Astrocyte (in vitro differentiated cells and primary cell): Measurements from ENCODE around the gene RALGAPA2.

Source experiments
- EZH2 ChIP-seq: IDR thresholded peaks from 2 replicates; pipeline ENCODE4 v1.6.1; 2012; ENCODE audit warnings: mild to moderate bottlenecking, low read length, inconsistent platforms; ENCODE audit not compliant: insufficient read depth
- TF ChIP-seq, protein P1 (sequence below): IDR thresholded peaks from 2 replicates; pipeline ENCODE4 v1.5.1; 2011; ENCODE audit warnings: low read depth, mild to moderate bottlenecking, inconsistent platforms, low read length, moderate library complexity; ENCODE audit not compliant: insufficient read depth

DNA sequence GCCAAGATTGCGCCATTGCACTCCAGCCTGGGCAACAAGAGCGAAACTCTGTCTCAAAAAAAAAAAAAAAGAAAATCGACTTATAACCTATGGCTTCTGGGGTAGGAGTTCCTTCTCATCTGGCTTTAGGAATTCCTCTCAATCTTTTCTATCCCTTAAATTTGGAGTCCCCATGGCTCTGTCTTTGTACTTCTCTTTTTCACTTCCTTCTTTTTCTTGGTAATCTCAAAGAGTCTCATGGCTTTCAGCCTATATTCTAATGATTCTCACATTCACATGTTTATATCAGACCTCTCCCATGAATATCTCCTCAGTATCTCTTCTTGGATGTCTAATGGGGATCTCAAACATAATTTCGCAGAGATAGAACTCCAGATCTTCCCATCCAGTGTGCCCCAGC lies 42.8 kb upstream of the RALGAPA2 start:
- TF ChIP-seq, protein P1, sequence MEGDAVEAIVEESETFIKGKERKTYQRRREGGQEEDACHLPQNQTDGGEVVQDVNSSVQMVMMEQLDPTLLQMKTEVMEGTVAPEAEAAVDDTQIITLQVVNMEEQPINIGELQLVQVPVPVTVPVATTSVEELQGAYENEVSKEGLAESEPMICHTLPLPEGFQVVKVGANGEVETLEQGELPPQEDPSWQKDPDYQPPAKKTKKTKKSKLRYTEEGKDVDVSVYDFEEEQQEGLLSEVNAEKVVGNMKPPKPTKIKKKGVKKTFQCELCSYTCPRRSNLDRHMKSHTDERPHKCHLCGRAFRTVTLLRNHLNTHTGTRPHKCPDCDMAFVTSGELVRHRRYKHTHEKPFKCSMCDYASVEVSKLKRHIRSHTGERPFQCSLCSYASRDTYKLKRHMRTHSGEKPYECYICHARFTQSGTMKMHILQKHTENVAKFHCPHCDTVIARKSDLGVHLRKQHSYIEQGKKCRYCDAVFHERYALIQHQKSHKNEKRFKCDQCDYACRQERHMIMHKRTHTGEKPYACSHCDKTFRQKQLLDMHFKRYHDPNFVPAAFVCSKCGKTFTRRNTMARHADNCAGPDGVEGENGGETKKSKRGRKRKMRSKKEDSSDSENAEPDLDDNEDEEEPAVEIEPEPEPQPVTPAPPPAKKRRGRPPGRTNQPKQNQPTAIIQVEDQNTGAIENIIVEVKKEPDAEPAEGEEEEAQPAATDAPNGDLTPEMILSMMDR = no peak
- TF ChIP-seq EZH2 = no peak
